ENCODE data around the gene ANO4. TPM values are rescaled to one million over a fixed set of nuclear protein-coding genes. Genes with fewer than 3 reads are reported as not detected.

The ANO4 gene
- total and polyA plus RNA-seq, 2 of the 8 experiments (the other 6 are each of a cell fraction or from before 2014, with no cell fraction given), result 1.1 to 3.4 TPM

DNA sequence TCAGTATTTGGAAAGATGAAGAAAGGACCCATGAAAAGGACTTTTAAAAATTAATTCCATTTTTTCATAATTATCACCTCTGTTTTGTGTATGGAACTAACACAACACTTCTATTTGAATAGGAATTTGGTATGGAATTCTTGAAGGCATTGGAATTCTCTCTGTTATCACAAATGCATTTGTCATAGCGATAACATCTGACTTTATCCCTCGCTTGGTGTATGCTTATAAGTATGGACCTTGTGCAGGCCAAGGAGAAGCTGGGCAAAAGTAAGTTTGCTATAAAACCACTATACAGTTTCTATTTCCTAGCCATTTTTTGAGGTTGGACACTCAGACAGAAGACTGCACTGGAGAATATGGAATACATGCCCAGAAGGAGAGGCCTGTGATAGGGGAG lies 316.9 kb downstream of the ANO4 start:
- POLR2A ChIA-PET (ENCODE audit: partially characterized antibody), result no interaction called here
- no peak for DNase-seq (ENCODE audit: low read depth in 1 of 2, low spot score in 2 of 2)
- TF ChIP-seq SIX5 (IDR thresholded peaks at IDR 0.05; ENCODE audit: low read depth, low read length) (no peak), KDM4A (IDR thresholded peaks at IDR 0.05; ENCODE audit: low read depth, low read length, severe bottlenecking) (no peak), TEAD4 (IDR thresholded peaks at IDR 0.05; ENCODE audit: low read depth, low read length) (no peak), RNF2 (IDR thresholded peaks at IDR 0.05; ENCODE audit: borderline replicate concordance, low read depth, low read length, missing control alignments, poor library complexity, severe bottlenecking) (no peak), TCF12 (IDR thresholded peaks at IDR 0.05; ENCODE audit: low read depth, low read length) (no peak)
- TF ChIP-seq, protein P1, sequence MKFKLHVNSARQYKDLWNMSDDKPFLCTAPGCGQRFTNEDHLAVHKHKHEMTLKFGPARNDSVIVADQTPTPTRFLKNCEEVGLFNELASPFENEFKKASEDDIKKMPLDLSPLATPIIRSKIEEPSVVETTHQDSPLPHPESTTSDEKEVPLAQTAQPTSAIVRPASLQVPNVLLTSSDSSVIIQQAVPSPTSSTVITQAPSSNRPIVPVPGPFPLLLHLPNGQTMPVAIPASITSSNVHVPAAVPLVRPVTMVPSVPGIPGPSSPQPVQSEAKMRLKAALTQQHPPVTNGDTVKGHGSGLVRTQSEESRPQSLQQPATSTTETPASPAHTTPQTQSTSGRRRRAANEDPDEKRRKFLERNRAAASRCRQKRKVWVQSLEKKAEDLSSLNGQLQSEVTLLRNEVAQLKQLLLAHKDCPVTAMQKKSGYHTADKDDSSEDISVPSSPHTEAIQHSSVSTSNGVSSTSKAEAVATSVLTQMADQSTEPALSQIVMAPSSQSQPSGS (IDR thresholded peaks at IDR 0.05; ENCODE audit: low read length), result no peak

More for the DNA sequence above, 316.9 kb downstream of the ANO4 start:
- CTCF ChIA-PET (ENCODE audit: partially characterized antibody), result no interaction called here
- no peaks in the 10 kb centered on the region for H3K9me3 ChIP-seq (ENCODE audit: insufficient read depth in 2 of 2, low read depth in 1 of 2, low read length in 1 of 2)
- no peak overlapping the region for H2BK12ac ChIP-seq (ENCODE audit: low read depth, low read length)
- 94% methylated on average over 2 of the region's 2 CpGs; no CpG with 5 or more reads in 1 of the 2 experiments for WGBS, 2 experiments (ENCODE audit: extremely low coverage in 1 of 2, insufficient coverage in 1 of 2, insufficient read length in 1 of 2, insufficient replicate concordance in 2 of 2, low coverage in 1 of 2, low lambda C conversion rate in 2 of 2, missing lambda C conversion rate in 1 of 2)
- no peak overlapping the region for H2AFZ ChIP-seq (ENCODE audit: low read length)
- no peak overlapping the region for H3K14ac ChIP-seq (ENCODE audit: insufficient read length)
- H4K91ac ChIP-seq (replicated peaks; ENCODE audit: insufficient read length, low read length), result no peak overlapping the region
- H3K23me2 ChIP-seq (ENCODE audit: low read depth, low read length), result no peaks in the 10 kb centered on the region
- no peak overlapping the region for H3K56ac ChIP-seq (replicated peaks; ENCODE audit: insufficient read length, low read depth, low read length)
- H3K79me1 ChIP-seq (ENCODE audit: low read depth, low read length), result no peaks in the 10 kb centered on the region
- no peak overlapping the region for H2BK15ac ChIP-seq (ENCODE audit: low read length)
- H3K27ac ChIP-seq (ENCODE audit: low read depth, low read length), result no peak overlapping the region
- H4K5ac ChIP-seq (ENCODE audit: insufficient read length, low read depth, low read length), result no peak overlapping the region
- no peak overlapping the region for H2BK120ac ChIP-seq (replicated peaks; ENCODE audit: low read depth, low read length)
- H3K4ac ChIP-seq (replicated peaks; ENCODE audit: insufficient read length, low read depth, low read length), result no peak overlapping the region
- H3K36me3 ChIP-seq (ENCODE audit: control insufficient read depth in 2 of 4, insufficient read depth in 4 of 4, low read length in 3 of 4), result no peaks in the 10 kb centered on the region
- H4K8ac ChIP-seq (ENCODE audit: extremely low read depth, insufficient read depth, low read length), result no peak overlapping the region
- H3K9ac ChIP-seq (replicated peaks in 1 of 4; ENCODE audit: extremely low read depth in 1 of 4, low read depth in 3 of 4, low read length in 3 of 4), result no peak overlapping the region
- H3K4me3 ChIP-seq (ENCODE audit: extremely low read depth in 1 of 4, insufficient read depth in 2 of 4, low read depth in 3 of 4, low read length in 4 of 4), result no peak overlapping the region
- no peaks in the 10 kb centered on the region for H3K4me1 ChIP-seq (replicated peaks in 1 of 4; ENCODE audit: control insufficient read depth in 3 of 4, insufficient read depth in 4 of 4, low read length in 3 of 4)
- H2AK5ac ChIP-seq (ENCODE audit: low read depth, low read length), result no peak overlapping the region
- no peak overlapping the region for H3K18ac ChIP-seq (ENCODE audit: extremely low read depth, low read length)
- no peak overlapping the region for H2BK5ac ChIP-seq (ENCODE audit: low read depth, low read length)
- H3K4me2 ChIP-seq (ENCODE audit: insufficient read depth in 1 of 2, low read depth in 2 of 2, low read length in 2 of 2), result no peak overlapping the region
- H3K23ac ChIP-seq (ENCODE audit: insufficient read length), result no peak overlapping the region
- no peaks in the 10 kb centered on the region for H3K79me2 ChIP-seq (ENCODE audit: control insufficient read depth in 1 of 2, insufficient read depth in 2 of 2, low read length in 2 of 2)
- H3K27me3 ChIP-seq (replicated peaks in 1 of 4; ENCODE audit: control insufficient read depth in 3 of 4, extremely low read depth in 1 of 4, insufficient read depth in 3 of 4, low read length in 3 of 4), result no peaks in the 10 kb centered on the region
- H4K20me1 ChIP-seq (replicated peaks in 1 of 2; ENCODE audit: control insufficient read depth in 1 of 2, insufficient read depth in 2 of 2, low read length in 2 of 2), result no peaks in the 10 kb centered on the region
- FAIRE-seq, result no peak
- no peak overlapping the region for H2BK20ac ChIP-seq (ENCODE audit: low read length)
